ENCODE measurements around the gene SP5. TPM values are rescaled to one million over a fixed set of nuclear protein-coding genes. Genes with fewer than 3 reads are reported as not detected.

The SP5 gene
- total RNA-seq, 1 experiment from 2014 or later = 0.47 TPM

DNA sequence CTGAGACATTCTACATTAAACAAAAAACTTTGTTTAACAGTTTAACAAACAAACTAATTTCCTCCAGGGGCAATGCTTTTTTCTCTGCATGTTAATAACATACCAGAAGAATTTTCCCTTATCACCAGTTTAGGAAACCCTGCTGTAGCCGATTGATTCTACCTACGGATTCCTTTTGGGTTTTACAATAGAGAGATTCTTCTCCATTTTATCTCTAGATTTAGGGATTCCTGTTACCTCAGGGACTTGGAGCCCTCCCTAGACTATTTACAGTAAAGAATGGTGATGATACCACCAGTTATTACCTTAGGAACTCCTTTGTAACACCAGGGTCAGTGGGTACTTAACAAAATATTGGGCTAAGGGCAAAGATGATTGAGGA lies 49.7 kb downstream of the SP5 start:
- Histone ChIP-seq H3K36me3 (ENCODE audit: low read depth, low read length) (no peaks in the 10 kb centered on the region), H3K9me2 (replicated peaks; ENCODE audit: low read length) (no peaks in the 10 kb centered on the region), H3K4me3 (ENCODE audit: low read length) (no peak overlapping the region), H3K4me1 (ENCODE audit: insufficient read depth, low read length) (no peaks in the 10 kb centered on the region), H3K4me2 (ENCODE audit: low read length) (no peak overlapping the region), H3K27ac (ENCODE audit: low read length) (no peak overlapping the region), H2AFZ (ENCODE audit: low read length) (no peak overlapping the region), H3K9me3 (ENCODE audit: low read length) (no peaks in the 10 kb centered on the region), H3K27me3 (ENCODE audit: low read length) (no peaks in the 10 kb centered on the region), H3F3A (ENCODE audit: low read length, unreplicated experiment) (no peaks in the 10 kb centered on the region), H3K79me2 (ENCODE audit: low read length) (no peaks in the 10 kb centered on the region), H4K20me1 (ENCODE audit: low read length) (no peaks in the 10 kb centered on the region), H3K9ac (ENCODE audit: low read length) (no peak overlapping the region)
- intact Hi-C loops (cut with micrococcal nuclease) = no loop called here
- ATAC-seq = no peak
- TF ChIP-seq, protein P1, sequence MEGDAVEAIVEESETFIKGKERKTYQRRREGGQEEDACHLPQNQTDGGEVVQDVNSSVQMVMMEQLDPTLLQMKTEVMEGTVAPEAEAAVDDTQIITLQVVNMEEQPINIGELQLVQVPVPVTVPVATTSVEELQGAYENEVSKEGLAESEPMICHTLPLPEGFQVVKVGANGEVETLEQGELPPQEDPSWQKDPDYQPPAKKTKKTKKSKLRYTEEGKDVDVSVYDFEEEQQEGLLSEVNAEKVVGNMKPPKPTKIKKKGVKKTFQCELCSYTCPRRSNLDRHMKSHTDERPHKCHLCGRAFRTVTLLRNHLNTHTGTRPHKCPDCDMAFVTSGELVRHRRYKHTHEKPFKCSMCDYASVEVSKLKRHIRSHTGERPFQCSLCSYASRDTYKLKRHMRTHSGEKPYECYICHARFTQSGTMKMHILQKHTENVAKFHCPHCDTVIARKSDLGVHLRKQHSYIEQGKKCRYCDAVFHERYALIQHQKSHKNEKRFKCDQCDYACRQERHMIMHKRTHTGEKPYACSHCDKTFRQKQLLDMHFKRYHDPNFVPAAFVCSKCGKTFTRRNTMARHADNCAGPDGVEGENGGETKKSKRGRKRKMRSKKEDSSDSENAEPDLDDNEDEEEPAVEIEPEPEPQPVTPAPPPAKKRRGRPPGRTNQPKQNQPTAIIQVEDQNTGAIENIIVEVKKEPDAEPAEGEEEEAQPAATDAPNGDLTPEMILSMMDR (conservative IDR thresholded peaks at IDR 0.05; ENCODE audit: low read depth, low read length) = no peak
- TF ChIP-seq EZH2phosphoT487 (IDR thresholded peaks at IDR 0.05; ENCODE audit: borderline replicate concordance, low read length) (no peak), EZH2 (IDR thresholded peaks at IDR 0.05; ENCODE audit: low read length, unreplicated experiment) (no peak)
- DNase-seq = no peak
- POLR2A ChIA-PET (ENCODE audit: unreplicated experiment) = no interaction called here
- no TSS peak for BruUV-seq (replicated peaks)
- CTCF ChIA-PET = interaction anchor here (0.7 kb wide), 1 partner anchor 26 kb away, joined by 4 read pairs; no protein-coding TSS in a partner anchor

DNA sequence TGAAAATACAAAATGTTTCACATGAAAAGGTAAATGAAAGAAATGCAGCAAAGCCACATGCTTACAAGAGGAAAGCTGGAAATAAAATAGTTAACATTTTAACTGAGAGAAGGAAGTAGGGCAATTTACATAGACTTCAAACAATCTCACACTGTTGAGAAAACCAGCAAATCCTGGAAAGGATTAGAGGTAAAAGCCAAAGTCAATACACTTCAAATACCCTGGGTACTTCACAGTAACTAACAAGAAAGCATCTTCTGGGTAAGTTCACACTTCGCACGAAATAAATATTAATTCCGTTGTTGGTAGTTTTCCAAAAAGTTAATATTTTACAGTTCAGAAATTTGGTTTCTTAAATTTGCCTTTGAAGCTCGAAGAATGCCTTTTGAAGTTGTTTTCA lies 51.6 kb downstream of the SP5 start:
- ChIA-PET POLR2A (ENCODE audit: unreplicated experiment) (no interaction called here), CTCF (no interaction called here)
- no TSS peak for BruUV-seq (replicated peaks)
- Histone ChIP-seq H3K36me3 (ENCODE audit: low read depth, low read length) (no peaks in the 10 kb centered on the region), H4K20me1 (ENCODE audit: low read length) (no peaks in the 10 kb centered on the region), H3K27me3 (ENCODE audit: low read length) (no peaks in the 10 kb centered on the region), H3F3A (ENCODE audit: low read length, unreplicated experiment) (no peaks in the 10 kb centered on the region), H3K79me2 (ENCODE audit: low read length) (no peaks in the 10 kb centered on the region), H3K4me3 (ENCODE audit: low read length) (no peak overlapping the region), H3K27ac (ENCODE audit: low read length) (no peak overlapping the region), H3K4me2 (ENCODE audit: low read length) (no peak overlapping the region), H2AFZ (ENCODE audit: low read length) (no peak overlapping the region), H3K4me1 (ENCODE audit: insufficient read depth, low read length) (peaks cover 1% of the 10 kb centered on the region; the same call in 1 of the 2 replicates), H3K9me2 (replicated peaks; ENCODE audit: low read length) (no peaks in the 10 kb centered on the region), H3K9ac (ENCODE audit: low read length) (no peak overlapping the region), H3K9me3 (ENCODE audit: low read length) (no peaks in the 10 kb centered on the region)
- TF ChIP-seq EZH2 (IDR thresholded peaks at IDR 0.05; ENCODE audit: low read length, unreplicated experiment) (no peak), EZH2phosphoT487 (IDR thresholded peaks at IDR 0.05; ENCODE audit: borderline replicate concordance, low read length) (no peak)
- TF ChIP-seq, protein P1 (conservative IDR thresholded peaks at IDR 0.05; ENCODE audit: low read depth, low read length) = no peak
- DNase-seq (no peak), ATAC-seq (no peak)
- intact Hi-C loops (cut with micrococcal nuclease) = no loop called here

Other genes with a start within 250 kb of the SP5 start
- gene ERICH2, start 55.0 kb downstream of the SP5 start, total RNA-seq (2014; rRNA removed) = 1.4 and 1.9 TPM in 2 replicates
- 10.6 and 16.5 TPM in 2 replicates for gene GAD1, start 101.5 kb downstream of the SP5 start, total RNA-seq (2014; rRNA removed)
- 44.5 and 67.3 TPM in 2 replicates for gene GORASP2, start 213.9 kb downstream of the SP5 start, total RNA-seq (2014; rRNA removed)